LNCaP clone FGC (cell line): ENCODE measurements around the gene CCDC157.

Experiments
- DNase-seq: peaks from one replicate; pipeline ENCODE4 v3.0.0-alpha.2; 2011; ENCODE audit warnings: low read depth
- H3K4me3 ChIP-seq: 2 replicates; pipeline ENCODE4 v1.5.1; 2011; ENCODE audit warnings: mild to moderate bottlenecking, low read depth, low read length, control low read depth
- CTCF ChIP-seq: IDR thresholded peaks from 2 replicates; pipeline ENCODE4 v1.5.1; 2012; ENCODE audit warnings: mild to moderate bottlenecking; ENCODE audit not compliant: control insufficient read depth, insufficient read depth; ENCODE audit errors: extremely low read depth

The CCDC157 gene

GRCh38 chr22:30318799-30319419, 37.9 kb upstream of the CCDC157 start:
- TF ChIP-seq CTCF, result no peak
- no peak for DNase-seq

GRCh38 chr22:30320021-30320556, 36.7 kb upstream of the CCDC157 start:
- DNase-seq, result no peak
- H3K4me3 ChIP-seq, result no peak overlapping the region
- no peak for TF ChIP-seq CTCF

More at GRCh38 chr22:30318799-30319419, 37.9 kb upstream of the CCDC157 start:
- no peak overlapping the region for H3K4me3 ChIP-seq

- no peak overlapping the region for H3K4me3 ChIP-seq
- no peak for TF ChIP-seq CTCF
- no peak for DNase-seq
These were observed 35.3 kb upstream of the CCDC157 start for GRCh38 chr22:30321461-30321860.

GRCh38 chr22:30323246-30323645, 33.6 kb upstream of the CCDC157 start:
- no peak for TF ChIP-seq CTCF
- DNase-seq, result no peak
- H3K4me3 ChIP-seq, result no peak overlapping the region

GRCh38 chr22:30324014-30324730, 32.6 kb upstream of the CCDC157 start:
- no peak overlapping the region for H3K4me3 ChIP-seq
- DNase-seq, result no peak
- no peak for TF ChIP-seq CTCF

GRCh38 chr22:30325065-30325720, 31.6 kb upstream of the CCDC157 start:
- no peak for DNase-seq
- no peak for TF ChIP-seq CTCF
- H3K4me3 ChIP-seq, result peak overlapping the region; percentile 75; the same call in 1 of the 2 replicates
